GM19438 (cell line): ENCODE measurements around the gene ARHGDIA.

Experiments used
- ATAC-seq: cut with Tn5 transposase; IDR thresholded peaks from one replicate; pipeline ENCODE4 v1.9.1; 2021; ENCODE audit warnings: low read depth; ENCODE audit not compliant: unreplicated experiment

ARHGDIA gene

DNA sequence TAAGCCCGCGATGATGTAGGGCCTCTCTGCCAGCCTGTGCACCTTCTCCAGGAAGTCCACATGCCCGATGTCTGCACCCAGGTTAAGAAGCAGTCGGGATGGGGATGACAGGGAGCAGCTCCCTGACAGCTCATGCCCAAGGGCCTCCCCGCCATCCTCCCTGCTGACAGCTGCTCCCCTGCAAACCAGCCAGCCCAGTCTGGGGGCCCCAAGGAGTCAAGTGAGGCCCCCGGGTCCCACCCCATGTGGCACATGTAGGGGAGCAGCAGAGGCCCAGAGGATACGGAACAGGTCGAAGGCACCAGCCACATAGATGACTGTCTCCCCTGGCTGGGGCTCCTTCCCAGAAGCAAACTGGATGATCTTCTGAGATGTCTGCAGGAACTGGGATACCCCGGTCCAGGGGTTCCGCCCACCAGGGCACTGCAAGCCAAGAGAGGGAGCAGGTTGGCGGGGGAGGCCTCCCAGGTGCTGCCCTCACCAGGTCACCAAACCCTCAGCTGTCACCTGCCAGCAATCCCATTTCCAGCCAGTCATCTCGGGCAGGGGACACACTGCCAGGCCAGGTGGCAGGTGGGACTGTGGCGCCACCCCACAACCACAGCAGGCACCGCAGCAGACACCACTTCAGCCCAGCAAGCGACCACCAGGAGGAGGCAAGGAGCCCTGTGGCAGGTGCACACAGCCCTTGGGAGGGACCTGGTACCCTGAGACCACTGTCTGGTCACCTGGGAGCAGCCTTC lies 35.5 kb upstream of the ARHGDIA start:
- ATAC-seq, result no peak

DNA sequence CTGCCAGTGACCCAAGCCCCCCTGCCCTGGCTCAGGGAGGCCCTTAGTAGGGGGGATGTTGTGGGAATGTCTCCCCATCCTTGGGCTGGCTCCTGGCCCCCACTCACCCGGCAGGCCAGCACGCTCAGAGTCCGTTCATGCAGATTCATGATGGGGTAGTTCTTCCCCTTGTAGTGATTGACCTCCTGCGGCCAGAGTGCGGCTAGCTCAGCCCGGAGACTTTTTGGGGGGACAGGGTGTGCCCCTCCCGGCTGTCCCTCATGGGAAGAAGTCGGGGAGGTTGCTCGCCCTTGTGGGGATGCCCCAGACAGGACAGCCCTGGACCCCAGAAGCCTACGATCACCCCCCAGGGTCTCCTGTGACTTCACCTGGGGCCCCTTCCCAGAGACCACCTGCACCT lies 34.9 kb upstream of the ARHGDIA start:
- ATAC-seq, result no peak

DNA sequence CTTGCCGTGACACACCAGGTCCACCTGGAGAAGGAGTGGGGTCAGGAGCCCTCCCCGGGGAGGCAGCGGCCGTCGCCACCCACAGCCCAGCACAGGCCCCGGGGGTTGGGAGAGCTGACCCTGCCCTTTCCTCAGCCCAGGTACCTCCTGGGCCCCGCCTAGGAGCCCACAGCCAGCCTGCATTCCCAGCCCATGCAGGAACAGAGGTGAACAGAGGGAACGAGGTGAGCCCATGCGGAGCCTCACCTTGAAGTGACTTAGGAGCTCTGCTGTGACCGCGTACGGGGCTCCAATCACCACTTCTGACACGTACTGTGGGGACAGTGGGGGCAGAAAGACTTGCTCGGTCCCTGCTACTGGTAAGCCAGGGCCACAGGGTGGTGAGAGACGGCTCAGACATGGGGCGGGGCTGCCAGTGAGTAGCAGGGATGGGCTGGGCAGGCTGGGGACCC lies 34.3 kb upstream of the ARHGDIA start:
- ATAC-seq, result no peak

DNA sequence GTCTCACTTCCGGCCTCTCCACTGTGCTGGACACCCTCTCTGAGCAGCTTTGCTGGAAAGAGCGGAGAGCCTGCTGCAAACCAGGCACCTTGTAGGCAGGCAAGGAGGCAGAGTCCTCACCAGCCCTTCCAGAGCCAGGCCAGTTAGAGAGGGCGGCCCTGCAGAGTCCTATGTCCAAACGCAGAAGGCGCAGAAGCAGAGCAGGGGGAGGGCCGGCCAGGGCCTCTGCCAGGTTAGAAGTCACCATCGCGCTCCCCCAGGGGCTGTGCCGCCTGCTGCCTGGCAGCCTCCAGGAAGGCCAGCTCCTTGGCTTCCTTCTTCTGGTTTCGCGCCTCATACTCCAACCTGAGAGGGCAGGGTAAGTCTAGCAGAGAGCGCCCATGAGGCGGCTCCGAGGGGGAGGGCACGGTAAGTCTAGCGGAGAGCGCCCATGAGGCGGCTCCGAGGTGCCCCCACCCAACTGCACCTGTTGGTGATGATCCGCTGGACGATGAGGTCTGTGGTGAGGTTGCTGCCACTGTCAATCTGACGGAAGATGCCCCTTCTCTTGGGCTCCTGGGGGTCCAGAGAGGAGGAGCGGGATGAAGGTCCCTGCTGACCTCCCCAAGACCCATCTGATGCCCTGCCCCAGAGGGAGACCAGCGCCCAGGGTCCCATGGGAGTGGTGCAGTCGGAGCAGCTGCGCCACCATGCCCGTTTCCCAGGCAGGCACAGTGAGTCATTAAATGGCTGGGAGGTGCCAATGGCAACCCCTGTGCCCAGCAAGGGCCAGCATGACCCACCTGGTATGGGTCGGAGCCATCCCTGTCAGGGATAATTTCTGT lies 33.7 kb upstream of the ARHGDIA start:
- ATAC-seq, result no peak

DNA sequence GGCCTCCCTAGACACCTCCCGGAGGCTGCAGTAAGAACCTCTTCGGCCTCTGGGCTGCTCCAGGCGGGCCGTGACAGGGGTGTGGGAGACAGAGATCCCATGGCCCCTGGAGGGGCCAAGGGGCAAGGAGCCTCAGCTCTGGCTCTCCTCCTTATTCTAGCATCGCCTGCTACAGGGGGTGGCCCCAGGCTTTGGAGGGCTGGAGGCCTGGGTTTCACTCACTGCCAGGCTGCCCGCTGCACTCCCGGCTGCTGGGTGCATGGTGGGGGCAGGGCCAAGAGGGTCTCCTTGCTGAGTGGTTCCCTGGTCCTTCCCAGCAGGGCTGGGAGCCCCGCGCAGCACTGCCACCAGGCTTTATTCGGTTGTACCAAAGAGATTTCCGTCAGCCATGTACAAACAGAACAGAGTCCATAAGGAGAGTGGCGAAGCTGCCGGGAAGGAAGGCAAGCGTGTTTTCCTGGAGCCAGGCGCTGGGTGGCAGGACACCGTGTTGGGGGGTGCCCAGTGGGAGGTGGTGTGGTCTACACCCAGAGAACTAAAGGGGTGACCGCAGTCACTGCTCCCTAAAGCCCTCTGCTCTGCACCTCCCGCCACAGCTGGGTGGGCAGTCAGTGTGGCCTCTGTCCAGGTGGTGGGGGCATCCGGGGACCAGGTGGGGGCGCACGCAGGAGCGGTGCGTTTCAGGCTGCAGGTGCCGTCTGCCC lies 32.9 kb upstream of the ARHGDIA start:
- no peak for ATAC-seq

DNA sequence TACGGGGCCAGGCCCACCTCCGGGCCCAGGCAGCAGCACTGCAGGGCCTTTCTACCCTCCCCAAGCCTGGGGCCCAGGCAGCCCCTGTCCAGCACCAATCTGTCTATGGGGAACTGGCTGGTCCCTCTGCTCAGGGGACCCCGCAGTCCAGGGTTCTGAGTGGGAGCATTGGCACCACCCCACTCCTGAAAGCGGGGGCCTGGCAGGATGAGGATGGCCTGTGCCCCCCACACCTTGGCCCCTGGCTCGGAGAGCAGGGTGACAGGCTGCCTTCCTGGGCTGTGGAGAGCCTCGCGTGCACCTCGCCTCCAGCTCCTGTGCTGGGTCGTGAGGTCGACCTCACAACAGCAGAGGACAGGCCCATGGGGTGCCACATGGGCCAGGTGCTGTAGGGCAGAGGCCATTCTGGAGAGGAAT lies 32.3 kb upstream of the ARHGDIA start:
- ATAC-seq, result no peak

DNA sequence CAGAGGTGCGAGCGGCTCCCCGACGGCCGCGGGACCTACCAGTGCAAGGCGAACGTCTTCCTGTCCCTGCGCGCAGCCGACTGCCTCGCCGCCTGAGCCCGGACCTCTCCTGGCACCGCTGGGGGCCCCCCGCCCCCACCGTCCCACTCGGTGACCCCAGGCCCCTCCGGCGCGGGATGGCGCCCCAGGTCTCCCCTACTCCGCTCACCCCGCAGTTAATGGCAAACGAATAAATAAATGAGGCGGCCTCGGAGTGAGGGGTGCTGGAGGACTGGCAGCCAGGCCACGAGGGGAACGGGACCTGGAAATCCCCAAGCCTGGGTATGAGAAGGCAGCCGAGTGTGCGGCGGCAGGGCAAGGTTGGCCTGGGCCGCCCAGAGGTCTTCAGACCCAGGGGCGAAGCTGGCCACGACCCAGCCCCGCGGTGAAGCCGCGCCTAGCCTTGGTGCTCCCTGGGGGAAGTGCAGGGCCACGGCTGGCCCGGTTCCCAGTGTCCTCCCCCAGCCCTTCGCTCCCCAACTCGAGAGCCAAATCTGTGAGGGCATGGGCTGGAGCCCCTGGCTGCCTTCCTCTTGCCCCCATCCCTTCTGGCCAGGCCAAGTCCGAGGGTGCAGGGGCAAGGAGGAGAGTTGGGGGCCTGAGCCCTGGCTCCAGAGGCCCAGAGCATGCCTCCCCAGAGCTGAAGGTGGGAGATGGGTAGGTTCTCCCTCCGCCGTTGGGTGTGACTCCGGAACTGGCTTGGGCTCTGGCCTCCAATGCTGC lies 31.7 kb upstream of the ARHGDIA start:
- ATAC-seq, result no peak

DNA sequence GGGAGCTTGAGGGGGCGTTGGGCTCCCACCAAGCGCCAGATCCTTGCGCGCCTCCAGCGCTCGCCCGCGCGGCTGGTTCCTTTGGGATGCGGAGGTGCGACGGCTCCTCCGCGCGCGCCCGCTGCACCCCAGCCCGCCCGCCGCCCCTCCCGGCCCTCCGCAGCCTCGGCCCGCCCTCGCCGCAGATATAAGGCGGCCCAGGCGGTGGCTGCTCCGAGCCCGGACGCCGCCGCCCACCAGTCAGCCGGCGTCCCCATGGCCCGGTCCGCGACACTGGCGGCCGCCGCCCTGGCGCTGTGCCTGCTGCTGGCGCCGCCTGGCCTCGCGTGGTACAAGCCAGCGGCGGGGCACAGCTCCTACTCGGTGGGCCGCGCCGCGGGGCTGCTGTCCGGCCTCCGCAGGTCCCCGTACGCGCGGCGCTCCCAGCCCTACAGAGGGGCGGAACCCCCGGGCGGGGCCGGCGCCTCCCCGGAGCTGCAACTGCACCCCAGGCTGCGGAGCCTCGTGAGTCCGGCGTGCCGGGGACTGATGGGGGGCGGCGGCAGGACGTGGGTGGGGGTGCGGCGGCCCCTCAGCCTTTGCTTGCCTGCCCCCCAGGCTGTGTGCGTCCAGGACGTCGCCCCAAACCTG lies 31.0 kb upstream of the ARHGDIA start, which contains the start of gene NPB:
TSS of gene NPB (plus strand) at position 216 of the 630 bp plus-strand sequence. CDS start at position 256, 40 bp downstream.
- ATAC-seq, result no peak

DNA sequence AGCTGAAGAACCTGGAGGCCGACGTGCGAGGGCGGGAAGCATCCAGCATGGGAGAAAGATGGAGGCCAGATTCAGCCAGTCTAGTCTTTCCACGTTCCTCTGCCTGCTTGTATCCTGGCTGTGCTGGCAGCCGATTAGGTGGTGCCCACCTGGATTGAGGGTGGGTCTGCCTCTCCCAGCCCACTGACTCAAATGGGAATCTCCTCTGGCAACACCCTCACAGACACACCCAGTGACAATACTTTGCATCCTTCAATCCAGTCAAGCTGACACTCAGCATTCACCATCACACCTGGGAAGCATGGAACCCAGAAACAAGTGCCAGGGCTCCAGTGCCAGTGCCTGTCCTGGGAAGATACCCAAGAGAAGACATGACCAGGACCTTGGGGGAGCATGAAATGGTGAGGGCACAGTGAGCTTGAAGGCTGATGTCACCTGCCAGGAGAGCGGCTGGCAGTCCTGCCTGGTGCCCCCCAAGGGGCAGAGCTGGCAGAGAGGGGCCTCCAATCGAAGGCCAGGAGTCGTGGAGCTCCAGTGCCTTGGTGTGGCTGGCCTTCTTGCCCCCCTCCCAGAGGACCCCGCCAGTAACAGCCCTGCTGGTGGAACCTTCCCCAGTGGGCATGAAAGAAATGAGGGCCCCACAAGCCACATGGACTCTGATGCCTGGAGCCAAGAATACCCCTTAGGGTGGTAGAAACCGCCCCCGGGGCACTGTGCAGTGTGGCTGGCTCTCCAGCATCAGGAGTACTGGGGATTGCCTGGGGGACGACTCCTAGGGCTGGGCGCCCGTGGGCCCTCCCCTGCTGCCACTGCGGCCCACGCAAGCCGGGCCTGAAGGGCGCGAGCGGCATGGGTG lies 30.3 kb upstream of the ARHGDIA start:
- no peak for ATAC-seq

DNA sequence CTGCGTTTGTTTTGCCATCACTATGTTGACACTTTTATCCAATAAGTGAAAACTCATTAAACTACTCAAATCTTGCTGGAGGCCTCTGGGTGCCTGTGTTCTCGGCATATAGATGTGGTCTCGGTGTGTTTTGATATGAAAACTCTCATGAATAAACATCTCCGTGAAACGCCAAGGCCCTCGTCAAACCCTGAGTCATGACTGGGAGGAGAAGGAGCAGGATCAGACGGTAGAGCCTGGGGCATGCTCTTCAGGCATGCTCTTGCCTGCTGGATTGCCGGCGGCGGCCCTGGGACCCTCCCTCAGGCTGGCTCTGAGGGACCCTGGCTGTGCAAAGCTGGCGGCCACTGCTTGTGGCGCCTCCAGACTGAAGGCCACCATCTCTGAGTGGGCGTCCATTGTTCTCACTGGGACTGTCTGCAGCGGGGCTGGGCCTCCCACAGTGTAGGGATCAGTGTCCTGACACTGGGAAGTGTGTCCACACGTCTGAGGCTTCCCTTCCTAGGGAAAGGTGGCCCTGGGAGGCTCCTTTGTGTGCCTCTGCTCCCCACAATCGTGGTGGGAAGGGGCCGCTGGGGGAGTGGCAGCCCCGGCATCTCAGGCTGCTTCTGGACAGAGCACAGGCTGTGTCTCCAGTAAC lies 29.2 kb upstream of the ARHGDIA start:
- no peak for ATAC-seq

DNA sequence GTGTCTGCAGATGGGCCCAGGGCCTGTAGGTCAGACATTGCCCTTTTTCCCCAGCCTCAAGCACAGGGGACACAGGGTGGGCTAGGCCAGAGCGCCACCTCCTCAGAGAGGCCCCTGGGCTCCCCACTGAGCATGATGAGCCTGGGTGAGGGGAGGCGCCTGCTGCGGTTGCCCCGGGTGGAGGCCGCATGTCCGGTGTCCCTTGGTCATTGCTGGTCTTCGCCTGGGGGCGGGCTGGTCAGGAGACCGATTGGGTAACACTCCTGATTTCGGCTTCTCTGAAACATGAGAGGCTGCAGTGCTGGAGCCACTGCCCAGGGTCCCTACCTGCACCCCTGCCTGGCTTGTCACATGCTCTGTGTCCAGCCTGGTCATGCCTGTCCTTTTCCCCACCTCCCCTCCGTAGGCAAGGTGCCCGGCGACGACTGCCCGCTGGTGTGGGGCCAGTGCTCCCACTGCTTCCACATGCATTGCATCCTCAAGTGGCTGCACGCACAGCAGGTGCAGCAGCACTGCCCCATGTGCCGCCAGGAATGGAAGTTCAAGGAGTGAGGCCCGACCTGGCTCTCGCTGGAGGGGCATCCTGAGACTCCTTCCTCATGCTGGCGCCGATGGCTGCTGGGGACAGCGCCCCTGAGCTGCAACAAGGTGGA lies 28.5 kb upstream of the ARHGDIA start:
- ATAC-seq, result no peak

DNA sequence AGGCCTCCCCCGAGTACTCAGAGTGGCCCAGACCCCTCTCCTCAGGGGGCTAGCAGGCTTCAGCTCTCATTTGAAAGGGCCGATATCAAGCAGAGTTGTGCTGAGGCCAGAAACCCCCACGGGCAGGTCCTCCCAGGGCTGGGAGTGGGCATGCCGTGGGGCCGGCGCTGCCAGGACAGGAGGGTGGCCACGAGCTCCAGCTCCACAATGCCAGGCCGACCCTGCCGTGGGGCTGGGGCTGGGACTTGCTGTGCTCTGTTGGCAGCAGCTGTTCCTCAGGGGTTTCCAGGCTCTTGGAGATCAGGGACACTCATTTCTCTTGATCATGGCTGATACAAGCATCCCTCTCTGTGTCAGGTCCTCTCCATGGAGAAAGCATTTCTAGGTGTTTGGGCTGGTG lies 27.7 kb upstream of the ARHGDIA start:
- ATAC-seq, result no peak

DNA sequence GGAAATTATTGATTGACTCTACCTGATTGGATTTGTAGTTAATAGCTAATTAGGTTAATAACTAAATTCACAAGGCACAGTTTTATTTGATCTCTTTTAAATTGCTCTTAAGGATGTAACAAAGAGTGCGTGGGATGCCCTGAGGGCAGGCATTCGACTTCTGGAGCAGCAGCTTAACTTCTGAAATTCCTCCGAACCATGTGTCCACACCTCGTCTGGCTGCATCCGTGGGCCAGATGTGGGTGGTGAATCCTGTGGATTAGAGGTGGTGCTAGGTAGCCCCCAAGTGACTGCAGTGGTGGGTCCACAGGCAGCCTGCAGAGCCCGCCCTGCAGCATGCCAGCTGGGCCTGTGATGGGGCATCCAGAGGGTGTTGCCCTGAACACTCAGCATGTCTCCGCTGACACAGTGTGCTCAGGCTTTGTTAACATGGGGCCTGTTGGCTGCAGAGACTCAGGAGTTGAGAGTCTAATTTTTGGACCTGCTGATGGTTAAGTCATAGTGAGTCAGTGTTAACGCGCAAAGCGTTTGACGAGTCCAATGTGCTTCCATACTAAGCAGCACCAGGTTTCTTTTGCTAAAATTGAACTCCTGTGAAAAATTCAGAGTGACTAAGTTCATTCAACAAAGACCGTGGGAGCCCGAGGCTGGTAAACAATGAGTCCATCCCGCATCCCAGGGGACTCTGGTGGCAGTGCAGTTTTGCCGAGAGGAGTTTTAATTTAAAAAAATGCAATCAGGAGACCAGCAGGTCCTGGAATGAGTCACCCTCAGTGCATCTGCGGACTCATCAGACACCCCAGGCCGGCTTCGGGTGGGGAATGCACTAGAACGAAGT lies 27.1 kb upstream of the ARHGDIA start:
- ATAC-seq, result no peak

DNA sequence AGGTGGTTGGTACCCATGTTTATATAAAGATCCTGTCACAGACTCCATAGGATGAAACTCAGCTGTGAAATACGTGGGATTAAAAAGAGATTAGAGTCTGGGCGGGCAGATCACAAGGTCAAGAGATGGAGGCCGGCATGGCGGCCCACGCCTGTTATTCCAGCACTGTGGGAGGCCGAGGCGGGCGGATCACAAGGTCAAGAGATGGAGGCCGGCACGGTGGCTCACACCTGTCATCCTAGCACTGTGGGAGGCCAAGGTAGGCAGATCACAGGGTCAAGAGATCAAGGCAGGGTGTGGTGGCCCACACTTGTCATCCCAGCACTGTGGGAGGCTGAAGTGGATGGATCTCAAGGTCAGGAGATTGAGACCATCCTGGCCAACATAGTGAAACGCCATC lies 24.3 kb upstream of the ARHGDIA start:
- ATAC-seq, result no peak

DNA sequence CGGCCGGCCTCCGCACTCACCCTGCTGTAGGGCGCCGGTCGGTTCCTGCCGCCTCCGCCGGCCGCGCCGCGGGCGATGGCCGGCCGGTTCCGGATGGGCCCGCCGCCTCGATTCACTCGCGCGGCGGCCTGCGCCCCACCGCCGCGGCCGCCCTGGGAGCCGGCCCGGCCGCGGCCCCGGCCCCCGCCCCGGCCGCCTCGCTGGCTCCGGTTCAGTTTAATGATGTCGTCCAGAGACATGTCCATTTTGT lies 20.1 kb upstream of the ARHGDIA start:
- ATAC-seq, result peak; percentile 2

DNA sequence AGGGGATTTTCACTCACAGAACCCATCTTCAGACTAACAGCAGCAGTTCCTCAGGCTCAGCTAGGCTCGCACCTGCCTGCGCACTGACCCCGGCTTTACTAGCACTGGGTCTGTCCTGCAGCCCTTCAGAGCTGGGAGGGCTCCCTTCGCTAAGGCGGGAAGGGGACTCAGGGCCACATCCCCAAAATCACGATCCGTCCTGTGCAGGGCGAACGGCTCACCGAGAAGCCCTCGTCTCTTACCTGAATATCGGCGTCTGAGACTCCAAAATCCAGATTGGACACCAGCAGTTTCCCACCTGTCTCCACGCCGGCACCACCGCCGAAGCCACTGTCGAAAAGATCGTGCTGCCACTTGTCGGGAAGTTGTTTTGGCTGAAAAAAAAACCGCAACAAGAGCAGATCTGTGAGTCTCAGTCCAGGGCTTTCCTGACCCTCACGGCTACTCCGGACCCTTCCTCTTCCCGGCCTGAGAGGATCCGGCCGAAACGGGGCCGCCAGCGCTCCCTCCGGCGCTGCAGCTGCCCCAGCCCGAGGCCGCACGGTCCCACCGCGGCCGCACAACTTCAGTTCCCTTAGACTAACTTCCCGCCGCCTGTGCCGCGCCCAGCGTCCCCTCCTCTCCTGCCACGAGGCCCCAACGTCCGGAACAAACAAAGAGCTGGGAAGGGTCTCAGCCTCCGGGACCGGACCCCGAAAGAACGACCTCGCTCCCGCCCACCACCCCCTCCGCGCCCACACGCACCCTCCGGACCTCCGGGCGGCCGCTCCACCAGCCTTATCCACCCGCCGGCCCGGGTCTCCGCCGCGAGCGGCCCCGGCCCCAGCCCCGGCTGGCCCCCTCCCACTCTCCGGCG lies 19.5 kb upstream of the ARHGDIA start:
- no peak for ATAC-seq

DNA sequence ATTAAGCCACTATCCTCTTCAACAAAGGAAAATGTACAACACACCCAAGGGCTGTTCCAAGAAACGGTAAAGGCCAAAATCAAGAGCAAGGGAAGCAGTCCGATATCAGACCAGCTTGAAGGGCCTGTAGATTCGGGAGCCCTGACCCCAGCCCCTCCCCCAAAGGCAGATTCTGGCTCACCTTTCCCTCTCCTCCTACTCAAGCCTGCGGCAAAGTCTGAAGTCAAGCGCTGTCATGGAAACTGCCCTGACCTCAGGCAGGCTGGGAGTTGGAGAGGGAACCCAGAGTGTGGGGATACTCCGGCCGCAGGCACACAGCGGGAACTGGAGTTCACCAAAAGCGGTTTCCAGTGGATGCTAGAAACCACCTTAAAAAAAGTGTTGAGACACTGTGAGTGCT lies 18.5 kb upstream of the ARHGDIA start:
- ATAC-seq, result no peak
